ENCODE data around the gene ALKAL2.

- TF ChIP-seq CTCF (IDR thresholded peaks at IDR 0.05) (no peak), POLR2A (IDR thresholded peaks at IDR 0.05) (no peak)
Measured at GRCh38 chr2:328761-329160, 40.9 kb upstream of the ALKAL2 start.

Data from lower leg skin (tissue), 3 donors.